Stimulated activated CD8-positive, alpha-beta memory T cell treated with anti-CD3 and anti-CD28 coated beads, Interleukin-7, amount 100 ng/mL, for 48 hours (primary cell): ENCODE data around the gene CDC14B.
"Not testable (repeated sequence)": the region's sequence is repeated elsewhere in the genome, so short reads cannot be mapped to it uniquely, and the experiment has no call there.

ENCODE experiments used
- DNase-seq, 2 donors: peaks; one replicate each; pipeline ENCODE4 v3.0.0-alpha.2; 2020; ENCODE audit warnings: low read depth in 1 of 2; ENCODE audit errors: extremely low read depth in 1 of 2

The CDC14B gene

GRCh38 chr9:96619491-96620180 lies at the start of gene CDC14B:
Gene CDC14B (minus strand): TSS chr9:96619843. CDS start chr9:96619378, 465 bp downstream.
- peak; percentile 26 to 74 for DNase-seq

GRCh38 chr9:96668868-96669534 lies 49.4 kb upstream of the CDC14B start:
- no peak for DNase-seq

GRCh38 chr9:96667363-96667728 lies 47.7 kb upstream of the CDC14B start:
- no peak for DNase-seq

GRCh38 chr9:96666653-96667362 lies 47.2 kb upstream of the CDC14B start:
- DNase-seq = not testable (repeated sequence)

- no peak for DNase-seq
These were observed 46.1 kb upstream of the CDC14B start for GRCh38 chr9:96665789-96666188.

GRCh38 chr9:96663506-96664120 lies 44.0 kb upstream of the CDC14B start:
- DNase-seq = no peak

- no peak for DNase-seq
These were observed 42.1 kb upstream of the CDC14B start for GRCh38 chr9:96661711-96662110.

- no peak for DNase-seq
These were observed 41.1 kb upstream of the CDC14B start for GRCh38 chr9:96660692-96661248.

- DNase-seq = peak; percentile 59 to 72
These were observed 35.7 kb upstream of the CDC14B start, which contains the start of gene PRXL2C for GRCh38 chr9:96655198-96655851. Gene PRXL2C (minus strand): TSS chr9:96655317. CDS start chr9:96655281, 36 bp downstream.

GRCh38 chr9:96654450-96655197 lies 35.0 kb upstream of the CDC14B start:
- peak; percentile 26 to 37 for DNase-seq

GRCh38 chr9:96651626-96652025 lies 32.0 kb upstream of the CDC14B start:
- no peak for DNase-seq

- DNase-seq = no peak
These were observed 30.1 kb upstream of the CDC14B start for GRCh38 chr9:96649620-96650324.

GRCh38 chr9:96646081-96646991 lies 26.7 kb upstream of the CDC14B start:
- no peak for DNase-seq

GRCh38 chr9:96644137-96644536 lies 24.5 kb upstream of the CDC14B start:
- DNase-seq = no peak

- no peak for DNase-seq
These were observed 21.9 kb upstream of the CDC14B start for GRCh38 chr9:96641514-96641913.

GRCh38 chr9:96638606-96639364 lies 19.1 kb upstream of the CDC14B start:
- DNase-seq = no peak

GRCh38 chr9:96636368-96636767 lies 16.7 kb upstream of the CDC14B start:
- DNase-seq = no peak
